Measurements from ENCODE around the gene SEC16B.
A peak's percentile ranks its signal among the peaks of the same experiment; 100 is the strongest.

Gene SEC16B

DNA sequence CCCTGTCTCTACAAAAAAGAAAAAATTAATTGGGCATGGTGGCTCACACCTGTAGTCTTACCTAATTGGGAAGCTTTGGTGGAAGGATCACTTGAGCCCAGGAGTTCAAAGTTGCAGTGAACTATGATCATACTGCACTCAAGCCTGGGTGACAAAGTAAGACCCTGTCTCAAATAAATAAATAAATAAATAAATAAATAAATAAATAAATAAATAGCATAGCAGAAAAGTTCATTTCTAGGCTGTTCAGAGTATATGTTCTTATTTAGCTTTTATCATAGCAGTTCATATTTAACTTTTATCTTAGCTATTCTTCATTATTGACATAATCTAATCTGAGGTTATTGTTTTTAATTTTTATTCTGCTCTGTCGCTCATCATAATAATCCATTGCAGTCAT lies 8.7 kb upstream of the SEC16B start:
- DNase-seq (ENCODE audit: low spot score), result no peak

DNA sequence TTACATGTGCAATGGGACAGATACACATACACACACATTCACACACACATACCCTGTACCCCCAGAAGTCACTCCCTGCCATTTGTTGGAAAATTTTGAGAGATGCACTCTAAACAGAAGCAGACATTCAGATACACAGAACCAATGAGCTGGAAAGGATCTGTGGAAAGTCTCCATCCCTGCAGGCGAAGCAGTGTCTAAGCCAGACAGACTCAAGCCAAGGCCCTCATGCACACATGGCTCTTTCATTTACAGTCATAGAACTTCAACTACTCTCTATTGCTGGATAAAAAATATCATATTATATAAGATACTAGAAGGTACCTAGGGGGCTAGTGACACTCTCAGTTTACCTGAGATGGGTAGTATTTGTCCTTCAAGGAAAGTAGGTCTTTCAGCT lies 7.3 kb upstream of the SEC16B start:
- peak; percentile 43 for DNase-seq (ENCODE audit: low spot score)

DNA sequence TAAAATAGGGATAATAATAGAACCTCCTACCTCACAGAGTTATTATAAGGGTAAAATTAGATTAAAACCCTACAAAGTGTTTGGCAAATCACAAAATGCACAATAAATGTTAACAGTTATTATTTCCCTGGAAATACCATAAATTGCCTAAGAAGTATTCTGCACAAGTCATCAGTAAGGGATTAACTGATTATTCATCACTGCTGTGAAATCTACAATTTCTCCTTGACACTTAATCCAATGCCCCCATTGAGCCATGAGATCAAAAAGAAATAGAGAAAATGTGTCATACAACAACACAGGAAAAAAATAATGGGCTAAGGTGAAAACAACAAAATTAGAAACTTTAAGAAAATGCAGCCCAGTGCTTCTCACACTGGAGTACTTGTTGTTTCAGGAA lies 6.7 kb upstream of the SEC16B start:
- no peak for DNase-seq (ENCODE audit: low spot score)

GRCh38 chr1:177975588-177976495 lies 6.0 kb upstream of the SEC16B start:
- peak; percentile 68 for DNase-seq (ENCODE audit: low spot score)

DNA sequence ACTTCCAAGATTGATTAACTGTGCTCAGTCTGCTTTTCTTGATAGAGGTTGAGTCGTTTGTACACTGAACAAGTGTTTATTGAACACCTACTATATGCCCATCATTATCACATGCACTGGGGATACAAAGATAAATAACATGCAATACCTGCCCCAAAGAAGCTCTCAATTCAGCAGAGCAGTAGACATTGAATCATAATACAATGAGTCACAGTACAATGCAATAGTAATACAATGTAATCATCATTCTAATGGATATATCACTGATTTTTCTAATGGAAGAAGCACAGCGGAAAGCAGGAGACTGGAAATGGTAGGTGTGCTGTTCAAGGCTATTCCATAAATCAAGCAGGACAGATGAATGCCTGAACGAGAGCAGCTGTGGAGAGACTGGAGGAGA lies 3.7 kb upstream of the SEC16B start:
- DNase-seq (ENCODE audit: low spot score), result no peak

DNA sequence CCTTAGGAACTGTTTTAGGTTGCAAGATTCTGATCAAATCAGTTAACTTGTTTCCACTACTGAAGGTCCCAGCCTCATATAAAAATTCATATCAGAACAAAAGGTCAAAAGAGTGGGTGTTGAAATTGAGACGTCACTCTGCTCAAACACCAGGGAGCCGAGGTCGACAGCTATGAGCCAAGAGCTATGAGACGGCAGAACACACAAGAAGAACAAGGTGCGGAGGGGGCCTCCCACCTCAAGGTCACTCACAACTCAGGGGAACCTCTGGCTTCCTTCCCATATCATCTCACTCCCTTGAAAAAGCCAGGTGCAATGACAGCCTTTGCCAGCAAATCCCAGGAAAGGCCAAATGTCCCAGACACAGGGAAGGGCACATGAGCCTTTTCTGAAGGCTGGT lies 749 bp downstream of the SEC16B start:
- no peak for DNase-seq (ENCODE audit: low spot score)

GRCh38 chr1:177966199-177966598 lies 3.7 kb downstream of the SEC16B start:
- DNase-seq (ENCODE audit: low spot score), result no peak

DNA sequence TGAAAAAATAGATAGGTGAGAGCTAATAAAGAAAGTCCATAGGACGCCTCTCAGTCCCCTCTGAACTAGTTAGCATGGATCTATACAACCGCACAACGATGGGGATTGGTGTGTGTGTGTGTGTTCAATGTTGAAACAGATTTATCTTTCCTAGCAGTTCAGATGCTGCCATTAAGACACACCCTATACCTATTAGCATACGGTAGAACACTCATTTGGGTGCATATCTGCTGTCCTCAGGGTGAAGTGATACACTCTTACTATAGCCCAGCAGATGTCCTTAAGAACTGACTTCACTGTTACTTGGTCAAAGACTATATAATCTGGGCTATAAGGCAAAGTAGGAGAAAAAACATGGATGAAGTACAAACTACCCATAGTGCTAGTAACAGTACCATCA lies 4.6 kb downstream of the SEC16B start:
- no peak for DNase-seq (ENCODE audit: low spot score)

DNA sequence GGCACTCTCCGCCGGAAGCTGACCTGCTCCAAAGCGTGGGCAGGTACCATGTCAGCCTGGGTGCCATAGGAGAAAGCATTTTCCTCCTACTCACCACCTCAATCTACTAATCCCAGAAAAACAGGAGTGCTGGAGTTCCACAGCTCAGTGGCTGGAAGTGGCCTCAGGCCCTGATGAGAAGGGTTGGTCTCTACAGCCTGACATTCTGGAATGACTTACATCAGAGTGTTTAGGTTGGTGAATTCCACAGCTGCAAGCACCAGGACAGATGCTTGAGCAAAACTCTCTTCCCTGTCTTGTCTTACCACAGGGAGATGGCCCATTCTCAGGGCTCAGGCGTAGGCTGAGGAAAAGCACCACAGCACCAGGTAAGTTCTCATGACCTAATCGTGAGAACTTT lies 5.5 kb downstream of the SEC16B start:
- DNase-seq (ENCODE audit: low spot score), result no peak

DNA sequence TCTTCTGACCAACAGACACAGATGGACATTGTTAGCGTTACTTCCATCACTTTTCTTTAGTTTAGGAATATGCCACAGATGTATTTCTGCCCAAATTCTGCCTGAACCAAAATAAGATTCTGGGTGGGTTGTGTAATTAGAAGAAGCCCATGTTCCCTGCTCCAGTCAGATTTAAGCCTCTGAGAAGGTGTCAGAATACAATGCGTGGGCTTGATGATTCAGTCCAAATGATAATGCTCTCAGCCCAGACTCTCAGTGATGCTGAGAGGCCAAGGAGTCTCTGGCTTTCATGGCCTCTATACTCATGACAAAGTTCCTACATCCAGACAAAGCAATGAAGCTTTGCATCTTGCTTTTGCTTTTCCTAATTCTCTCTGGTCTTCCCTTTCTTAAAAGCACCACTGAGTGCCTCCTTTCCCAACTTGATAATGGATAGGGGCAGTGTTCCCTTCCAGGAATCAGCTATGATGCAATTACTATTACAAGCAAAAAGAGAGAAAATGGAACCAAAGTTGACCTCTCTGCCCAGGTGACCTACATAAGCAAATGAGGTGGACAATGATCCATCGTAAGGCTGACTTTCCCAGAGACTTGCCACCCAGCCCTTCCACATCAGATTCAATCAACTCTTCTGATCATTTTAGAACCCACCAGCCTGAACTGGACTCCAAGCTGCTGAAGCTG lies 8.8 kb downstream of the SEC16B start:
- DNase-seq (ENCODE audit: low spot score), result no peak

- DNase-seq (ENCODE audit: low spot score), result peak; percentile 34
Measured at GRCh38 chr1:177959811-177960515, 9.9 kb downstream of the SEC16B start.

DNA sequence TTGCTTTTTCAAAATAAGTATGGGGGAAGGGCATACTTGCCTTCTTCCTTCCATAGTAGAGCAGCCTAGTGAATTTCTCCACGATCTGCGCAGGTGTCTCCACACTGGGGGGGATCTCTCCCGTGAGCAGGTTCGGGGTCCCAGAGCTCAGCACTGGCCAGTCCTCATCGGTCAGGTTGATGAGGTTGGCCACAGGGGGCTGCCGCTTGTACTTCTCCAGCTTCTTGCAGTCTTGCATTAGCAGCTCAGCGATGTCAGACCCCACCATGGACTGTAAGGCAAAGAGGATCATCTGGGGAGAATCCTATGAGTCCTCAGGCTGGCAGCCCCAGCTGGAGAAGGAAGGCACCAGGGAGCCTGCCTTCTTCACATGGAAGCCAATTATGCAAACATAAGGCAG lies 11.8 kb downstream of the SEC16B start:
- no peak for DNase-seq (ENCODE audit: low spot score)

GRCh38 chr1:177954076-177954475 lies 15.8 kb downstream of the SEC16B start:
- DNase-seq (ENCODE audit: low spot score), result no peak

DNA sequence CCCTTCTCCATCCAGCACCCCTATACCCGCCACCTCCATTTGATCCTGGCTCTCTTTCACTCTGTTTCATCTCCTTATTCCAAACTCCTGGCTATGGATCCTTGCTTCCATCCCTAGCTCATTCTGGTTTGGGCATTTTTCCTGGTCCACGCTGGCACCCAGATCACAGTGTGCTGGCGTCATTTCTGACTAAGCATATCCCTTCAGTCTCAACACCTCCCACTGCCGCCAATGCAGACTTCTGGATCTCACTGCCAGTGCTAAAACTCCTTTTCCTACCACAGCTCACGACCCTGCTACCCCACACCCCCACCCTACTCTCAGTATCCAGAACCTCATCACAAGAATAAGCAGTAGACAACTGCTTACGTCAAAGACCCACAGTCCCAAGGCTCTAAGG lies 16.3 kb downstream of the SEC16B start:
- DNase-seq (ENCODE audit: low spot score), result no peak

DNA sequence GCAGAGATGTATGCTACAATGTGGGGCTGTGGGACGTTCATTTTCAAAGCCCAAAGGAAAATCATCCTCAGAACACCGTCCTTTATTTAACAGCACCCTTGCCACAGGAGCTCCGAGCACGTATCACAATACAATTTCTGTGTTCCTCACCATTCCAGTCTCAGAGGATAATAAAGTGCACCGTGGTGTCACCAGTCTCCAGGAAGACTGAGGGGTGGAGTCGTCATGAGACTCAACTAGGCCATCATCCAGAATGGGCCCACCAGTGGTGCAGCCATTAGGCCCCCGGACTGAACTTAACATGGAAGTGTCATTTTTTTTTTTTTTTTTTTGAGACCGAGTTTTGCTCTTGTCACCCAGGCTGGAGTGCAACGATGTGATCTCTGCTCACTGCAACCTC lies 17.2 kb downstream of the SEC16B start:
- DNase-seq (ENCODE audit: low spot score), result no peak

GRCh38 chr1:177952249-177952648 lies 17.6 kb downstream of the SEC16B start:
- no peak for DNase-seq (ENCODE audit: low spot score)

- no peak for DNase-seq (ENCODE audit: low spot score)
Measured at GRCh38 chr1:177950506-177950905, 19.4 kb downstream of the SEC16B start.

DNA sequence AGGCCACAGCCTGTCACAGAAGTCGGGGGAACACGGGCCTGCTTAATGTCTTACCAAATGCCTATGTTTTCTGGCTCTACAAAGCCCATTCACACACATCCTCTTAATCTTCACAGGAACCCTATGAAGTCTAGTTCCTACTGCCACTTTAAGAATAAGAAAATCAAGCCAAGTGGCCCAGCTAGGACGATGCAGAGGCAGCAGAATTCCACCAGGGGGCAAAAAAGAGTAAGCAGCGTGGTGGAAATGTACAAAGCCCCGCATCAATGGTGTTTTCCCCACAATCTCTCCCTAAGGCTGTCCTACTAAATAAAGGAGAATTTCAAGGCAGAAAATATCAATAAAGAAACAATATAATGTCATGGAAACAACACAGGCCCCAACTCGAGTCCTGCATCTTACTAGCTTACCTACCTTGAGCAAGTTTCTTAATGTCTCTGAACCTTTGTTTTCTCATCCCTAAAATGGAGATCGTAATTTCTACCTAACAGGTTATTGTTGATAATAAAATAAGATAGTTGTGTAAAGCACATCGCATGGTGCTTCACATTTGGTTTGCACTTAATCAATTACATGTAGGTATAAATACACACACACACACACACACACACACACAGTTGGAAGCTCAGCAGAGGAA lies 21.4 kb downstream of the SEC16B start:
- peak; percentile 78 for DNase-seq (ENCODE audit: low spot score)

DNA sequence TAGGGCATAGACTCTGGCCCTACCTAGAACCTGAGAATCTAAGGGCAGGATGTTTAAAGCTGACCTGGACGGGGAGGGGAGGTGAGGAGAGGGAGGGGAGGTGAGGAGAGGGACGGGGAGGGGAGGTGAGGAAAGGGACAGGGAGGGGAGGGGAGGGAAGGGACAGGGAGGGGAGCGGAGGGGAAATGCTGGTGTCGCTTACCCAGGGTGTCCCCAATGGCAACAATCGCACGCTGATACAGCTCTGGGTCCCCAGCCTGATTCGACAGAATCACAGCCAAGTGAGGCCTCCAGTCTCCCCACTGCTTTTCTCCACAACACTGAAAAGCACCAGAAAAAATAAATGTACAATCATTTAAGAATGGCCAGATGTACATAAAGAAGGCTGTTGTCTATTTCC lies 22.2 kb downstream of the SEC16B start:
- DNase-seq (ENCODE audit: low spot score), result no peak

DNA sequence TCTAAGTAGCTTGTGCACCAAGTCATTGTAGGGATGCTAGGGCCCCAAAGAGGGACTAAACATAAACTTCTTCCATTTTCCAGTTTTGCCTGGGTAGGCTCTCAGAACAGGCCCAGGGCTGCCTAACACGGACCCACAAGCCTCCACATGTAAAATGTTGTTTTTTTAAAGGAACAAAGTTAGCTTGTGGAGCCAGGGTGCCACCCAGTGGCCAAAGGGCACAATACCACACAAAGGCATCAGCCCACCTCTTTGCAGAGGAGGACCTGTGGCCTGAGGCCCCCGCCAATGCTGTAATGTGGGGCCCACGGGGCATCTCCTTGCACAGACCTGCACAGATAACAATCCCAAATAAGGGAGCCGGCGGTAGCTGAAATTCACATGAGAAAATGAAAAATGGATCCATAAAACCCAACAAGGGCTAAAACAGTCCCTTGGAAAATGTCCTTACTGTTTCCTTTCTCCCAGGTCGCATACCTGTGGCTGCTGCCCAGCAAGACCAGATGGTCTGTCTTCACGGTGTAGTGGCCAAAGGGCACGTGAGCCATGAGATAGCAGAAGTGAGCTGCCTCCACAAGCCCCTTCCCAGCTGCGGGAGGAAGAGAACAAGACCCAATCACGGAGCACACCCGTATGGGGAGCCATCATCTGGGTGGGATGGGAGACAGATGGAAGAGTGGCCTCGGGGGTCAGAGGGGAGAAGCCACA lies 23.8 kb downstream of the SEC16B start:
- peak; percentile 57 for DNase-seq (ENCODE audit: low spot score)

DNA sequence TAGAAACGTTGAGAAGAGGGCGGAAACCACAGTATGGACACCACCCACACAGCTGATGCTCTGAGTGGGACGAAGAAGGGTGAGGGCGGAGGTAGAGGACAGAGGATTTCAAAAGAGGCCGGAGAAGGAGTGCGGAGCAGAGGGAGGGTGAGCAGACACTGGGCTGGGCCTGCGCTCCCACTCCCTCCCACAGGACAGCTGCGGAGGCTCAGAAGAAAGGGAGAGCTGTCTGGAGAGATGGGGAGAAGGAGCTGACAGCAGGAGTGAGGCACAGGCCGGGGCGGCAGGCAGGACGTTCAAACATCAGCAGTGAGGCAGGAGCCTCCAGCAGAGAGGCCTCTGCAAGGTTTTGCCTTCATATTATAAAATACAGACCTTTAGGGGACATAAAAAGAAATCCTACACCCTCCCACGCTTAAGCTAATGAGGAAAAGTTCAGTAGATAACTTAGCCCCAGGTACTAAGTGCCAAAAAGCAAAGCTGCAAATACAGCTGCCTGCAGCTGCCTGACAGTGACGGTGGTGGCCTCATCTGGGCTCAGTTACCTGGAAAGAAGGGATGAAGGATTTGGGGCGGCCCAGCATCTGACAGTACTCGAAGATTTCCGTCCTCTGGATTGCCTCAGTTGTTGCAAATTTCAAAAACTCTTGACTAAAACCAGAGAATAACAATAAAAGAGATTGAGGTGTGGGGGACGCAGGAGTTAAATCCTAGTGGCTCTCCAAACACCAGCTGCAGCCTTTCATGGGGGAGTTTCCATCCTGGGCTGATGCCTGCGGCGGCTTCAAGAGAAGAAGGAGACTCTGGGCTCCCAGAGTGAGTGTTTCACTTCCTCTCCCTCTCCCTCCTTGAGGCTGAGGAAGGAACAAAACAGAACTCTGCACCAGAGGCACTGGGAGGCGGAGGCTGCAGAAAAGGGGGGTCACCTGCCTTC lies 25.6 kb downstream of the SEC16B start:
- no peak for DNase-seq (ENCODE audit: low spot score)

All from cerebellar cortex (tissue), 1 donor.